Tibial nerve (tissue), 3 donors: Measurements from ENCODE around the gene EFHD2.

Experiments used
- POLR2A ChIP-seq, 2 donors: fragments of 450-650 bp; IDR thresholded peaks; one replicate each; pipeline ENCODE4 v1.6.1; 2017; ENCODE audit warnings: antibody characterized with exemption in 2 of 2, mild to moderate bottlenecking in 2 of 2, moderate library complexity in 2 of 2
- TF ChIP-seq, protein P1 (sequence below), 5 experiments: fragments of 200-600 bp in 3 of 5; fragments of 450-650 bp in 2 of 5; sonication (generic) in 3 of 5; IDR thresholded peaks; one replicate each; pipeline ENCODE4 v1.5.1; 2016 to 2019; ENCODE audit warnings: antibody characterized with exemption in 5 of 5, mild to moderate bottlenecking in 3 of 5, moderate library complexity in 2 of 5

GRCh38 chr1:15468145-15468544 lies 58.5 kb downstream of the EFHD2 start:
- TF ChIP-seq, protein P1, sequence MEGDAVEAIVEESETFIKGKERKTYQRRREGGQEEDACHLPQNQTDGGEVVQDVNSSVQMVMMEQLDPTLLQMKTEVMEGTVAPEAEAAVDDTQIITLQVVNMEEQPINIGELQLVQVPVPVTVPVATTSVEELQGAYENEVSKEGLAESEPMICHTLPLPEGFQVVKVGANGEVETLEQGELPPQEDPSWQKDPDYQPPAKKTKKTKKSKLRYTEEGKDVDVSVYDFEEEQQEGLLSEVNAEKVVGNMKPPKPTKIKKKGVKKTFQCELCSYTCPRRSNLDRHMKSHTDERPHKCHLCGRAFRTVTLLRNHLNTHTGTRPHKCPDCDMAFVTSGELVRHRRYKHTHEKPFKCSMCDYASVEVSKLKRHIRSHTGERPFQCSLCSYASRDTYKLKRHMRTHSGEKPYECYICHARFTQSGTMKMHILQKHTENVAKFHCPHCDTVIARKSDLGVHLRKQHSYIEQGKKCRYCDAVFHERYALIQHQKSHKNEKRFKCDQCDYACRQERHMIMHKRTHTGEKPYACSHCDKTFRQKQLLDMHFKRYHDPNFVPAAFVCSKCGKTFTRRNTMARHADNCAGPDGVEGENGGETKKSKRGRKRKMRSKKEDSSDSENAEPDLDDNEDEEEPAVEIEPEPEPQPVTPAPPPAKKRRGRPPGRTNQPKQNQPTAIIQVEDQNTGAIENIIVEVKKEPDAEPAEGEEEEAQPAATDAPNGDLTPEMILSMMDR (IDR thresholded peaks at IDR 0.05), result no peak
- no peak for TF ChIP-seq POLR2A (IDR thresholded peaks at IDR 0.05)
